Small intestine (tissue), 4 donors: ENCODE data around the gene USP17L19. TPM values are rescaled to one million over a fixed set of nuclear protein-coding genes. Genes with fewer than 3 reads are reported as not detected.

Experiments used
- polyA plus RNA-seq, 4 donors: library from polyadenylated mRNA; stranded (reverse) in 3 of 4; unstranded in 1 of 4; fragments of 200-250 nt in 3 of 4; fragments of 120-200 nt in 1 of 4; gene quantifications; one replicate each; pipeline versions ENCODE4 v1.2.1 to v1.2.3, GENCODE V29; 2013
- donor health status: healthy with polysubstance abuse.
- donor health status: Bipolar disorder and iron deficiency.
- donor health status: healthy.

The USP17L19 gene
- polyA plus RNA-seq, 4 donors: not detected

Other genes starting within 250 kb of the USP17L19 start
- gene FAM90A26, start 83.0 kb upstream of the USP17L19 start, polyA plus RNA-seq: not detected
- gene USP17L10, start 42.7 kb upstream of the USP17L19 start, polyA plus RNA-seq: not detected
- gene USP17L11, start 38.0 kb upstream of the USP17L19 start, polyA plus RNA-seq: not detected
- gene USP17L12, start 33.2 kb upstream of the USP17L19 start, polyA plus RNA-seq: not detected
- gene USP17L13, start 28.5 kb upstream of the USP17L19 start, polyA plus RNA-seq: not detected
- not detected for gene USP17L15, start 19.0 kb upstream of the USP17L19 start, polyA plus RNA-seq
- not detected for gene USP17L17, start 9.5 kb upstream of the USP17L19 start, polyA plus RNA-seq
- gene USP17L18, start 4.7 kb upstream of the USP17L19 start, polyA plus RNA-seq: not detected
- not detected for gene USP17L20, start 4.7 kb downstream of the USP17L19 start, polyA plus RNA-seq
- not detected for gene USP17L21, start 9.5 kb downstream of the USP17L19 start, polyA plus RNA-seq
- gene USP17L22, start 14.2 kb downstream of the USP17L19 start, polyA plus RNA-seq: not detected
- not detected for gene USP17L24, start 71.8 kb downstream of the USP17L19 start, polyA plus RNA-seq
- not detected for gene USP17L25, start 76.5 kb downstream of the USP17L19 start, polyA plus RNA-seq
- not detected for gene USP17L26, start 81.3 kb downstream of the USP17L19 start, polyA plus RNA-seq
- not detected for gene USP17L5, start 86.0 kb downstream of the USP17L19 start, polyA plus RNA-seq
- gene USP17L27, start 90.8 kb downstream of the USP17L19 start, polyA plus RNA-seq: not detected
- not detected for gene USP17L28, start 95.5 kb downstream of the USP17L19 start, polyA plus RNA-seq
- gene USP17L29, start 100.3 kb downstream of the USP17L19 start, polyA plus RNA-seq: not detected
- gene USP17L30, start 109.8 kb downstream of the USP17L19 start, polyA plus RNA-seq: not detected
- not detected for gene DEFB131A, start 191.0 kb downstream of the USP17L19 start, polyA plus RNA-seq